Measurements from ENCODE around the gene CD164L2.

CD164L2 gene

DNA sequence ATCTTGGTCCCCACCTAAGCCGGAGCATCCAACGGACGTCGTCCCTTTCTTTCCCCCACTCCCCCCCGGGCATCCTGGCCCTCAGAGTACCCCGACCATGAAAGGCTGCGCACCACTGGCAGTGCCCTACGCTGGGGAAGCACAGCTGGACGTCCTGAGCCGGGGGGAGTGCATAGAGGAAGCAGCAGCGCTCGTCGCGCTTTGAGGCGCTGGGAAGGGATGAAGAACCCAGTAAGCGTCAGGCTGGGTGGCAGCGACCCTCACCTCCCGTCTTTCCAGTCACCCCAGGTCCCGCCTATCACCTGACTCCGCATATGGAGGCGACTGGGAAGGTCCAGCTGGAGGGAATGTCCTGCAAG is 22.1 kb downstream of the CD164L2 start:
- DNase-seq: no peak

DNA sequence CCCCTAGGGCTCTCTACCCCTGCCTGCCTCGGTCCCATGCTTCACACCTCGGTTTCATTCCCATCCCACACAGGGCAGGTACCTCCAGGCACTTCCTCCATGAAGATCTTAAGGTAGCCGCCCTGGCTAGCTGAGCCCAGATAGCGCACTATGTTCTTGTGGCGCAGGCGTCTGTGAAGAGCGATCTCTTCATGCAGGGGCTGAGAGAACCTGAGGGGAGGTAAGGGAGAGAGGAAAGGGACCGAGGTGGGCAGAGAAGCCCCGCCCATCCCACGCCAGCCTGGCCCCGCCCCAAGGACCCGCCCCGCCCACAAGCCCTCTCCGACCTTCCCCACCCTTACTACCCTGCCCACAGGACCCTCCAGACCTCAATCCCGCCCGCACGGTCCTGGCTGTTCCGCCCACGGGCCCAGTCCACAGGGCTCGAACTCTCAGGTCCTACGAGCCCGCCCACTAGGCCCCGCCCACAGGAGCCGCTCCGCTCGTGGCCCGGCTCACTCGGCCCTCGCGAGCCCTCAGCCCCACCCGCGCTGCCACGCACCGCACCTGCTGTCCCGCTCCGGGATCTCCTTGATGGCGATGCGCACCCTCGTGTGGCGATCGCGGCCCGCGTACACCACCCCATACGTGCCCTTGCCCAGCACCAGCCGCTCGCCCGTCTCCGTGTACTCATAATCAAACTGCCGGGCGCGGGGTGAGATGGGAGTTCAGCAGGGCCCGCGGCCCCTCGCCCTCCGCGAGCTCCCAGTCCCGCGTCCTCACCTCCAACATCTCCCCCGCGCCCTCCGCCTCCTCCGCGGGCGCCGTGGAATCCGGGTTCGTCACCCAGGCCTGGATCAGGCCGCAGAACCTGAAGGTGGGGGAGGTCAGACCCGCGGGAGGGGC is 22.7 kb downstream of the CD164L2 start:
- no peak for DNase-seq

- no peak for DNase-seq
These were observed 23.3 kb downstream of the CD164L2 start for GRCh38 chr1:27359822-27360158.

DNA sequence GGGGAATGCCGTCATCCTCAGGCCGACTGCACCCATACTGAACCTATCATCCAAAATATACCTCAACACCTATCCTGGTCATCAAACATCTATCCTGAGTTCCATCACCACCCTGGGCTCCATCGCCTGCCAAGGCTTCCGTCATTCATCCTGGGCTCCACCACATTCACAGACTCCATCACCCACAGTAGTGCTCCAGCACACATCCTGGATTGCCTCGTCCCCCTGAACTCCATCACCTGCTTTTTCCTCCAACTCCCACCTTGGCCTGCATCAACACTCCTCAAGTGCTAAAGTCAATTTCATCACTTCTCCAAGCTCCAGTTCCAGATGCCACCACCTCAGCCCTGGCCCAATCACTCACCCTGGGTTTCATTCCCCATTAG is 24.2 kb downstream of the CD164L2 start:
- no peak for DNase-seq

DNA sequence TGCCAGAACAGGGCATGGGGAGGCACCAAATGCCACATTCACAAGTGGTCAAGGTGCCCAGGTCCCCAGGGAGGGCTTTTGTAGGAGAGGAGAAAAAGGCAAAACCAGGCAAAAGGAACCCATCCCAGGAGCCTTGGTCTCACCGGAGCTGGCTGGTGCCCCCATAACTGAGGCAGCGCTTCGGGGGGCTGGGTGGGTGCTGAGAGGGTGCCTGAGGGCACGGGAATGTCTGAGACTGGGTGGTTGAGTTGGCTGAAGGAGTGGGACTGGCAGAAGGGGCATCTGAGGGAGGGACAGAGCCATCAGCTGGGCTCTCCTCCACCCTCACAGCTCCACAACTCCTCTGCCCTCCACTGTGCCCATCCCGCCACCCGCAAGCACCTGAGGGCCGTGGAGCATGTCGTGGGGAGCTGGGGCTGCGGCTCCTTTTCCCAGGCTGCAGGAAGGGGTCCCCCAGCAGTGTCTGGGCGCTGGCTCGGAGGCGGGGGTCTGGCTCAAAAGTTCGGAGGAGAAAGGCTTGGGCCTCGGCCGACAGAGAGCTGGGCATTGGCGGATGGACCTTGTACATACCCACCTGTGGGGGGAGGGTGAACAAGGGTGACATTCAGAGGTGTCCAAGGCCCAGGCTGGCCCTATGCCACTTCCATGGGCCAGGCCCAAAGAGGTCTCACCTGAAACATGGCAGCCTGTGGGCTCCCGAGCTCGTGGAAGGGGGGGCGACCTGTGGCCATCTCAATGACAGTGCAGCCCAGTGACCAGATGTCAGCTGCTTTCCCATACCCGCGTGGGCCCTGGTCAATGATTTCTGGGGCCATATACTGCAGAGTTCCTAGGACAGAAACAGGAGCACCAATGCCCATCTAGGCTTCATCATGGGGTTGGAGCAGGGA is 24.9 kb downstream of the CD164L2 start:
- no peak for DNase-seq

DNA sequence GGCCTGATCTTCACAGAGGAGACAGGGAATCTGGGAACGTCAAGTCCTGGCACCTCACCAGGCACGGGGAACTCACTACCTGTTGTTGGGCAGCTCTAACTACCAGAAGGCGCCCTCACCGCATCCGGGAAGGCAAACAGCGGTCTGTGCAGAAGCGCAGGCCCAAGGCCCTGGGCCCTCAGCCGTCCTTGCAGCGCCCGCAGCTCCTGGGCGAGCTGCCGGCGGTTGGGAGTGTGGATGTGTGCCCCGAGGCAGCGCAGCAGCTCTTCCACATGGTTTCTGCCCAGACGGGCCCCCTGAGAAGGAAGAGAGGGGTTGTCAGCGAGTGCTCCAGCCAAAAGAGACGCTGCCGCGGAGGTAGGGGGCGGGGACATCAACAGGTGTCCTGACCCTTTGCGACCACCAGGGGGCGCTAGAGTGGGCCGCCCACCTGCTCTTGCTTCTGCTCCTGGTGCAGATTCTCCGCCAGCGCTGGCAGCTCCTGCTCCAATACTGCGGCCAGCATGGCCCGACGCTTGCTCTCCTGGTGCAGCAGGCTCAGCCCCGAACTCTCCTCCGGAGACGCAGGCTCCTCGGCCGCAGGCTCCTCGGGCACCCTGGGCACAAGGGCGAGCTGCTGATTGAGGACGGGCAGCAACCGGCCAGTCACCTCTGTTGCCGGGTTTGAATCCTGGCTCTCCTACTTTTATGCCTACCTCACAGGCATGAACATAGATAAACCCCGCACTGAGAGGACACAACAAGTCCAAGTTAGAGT is 25.7 kb downstream of the CD164L2 start:
- DNase-seq: no peak

DNA sequence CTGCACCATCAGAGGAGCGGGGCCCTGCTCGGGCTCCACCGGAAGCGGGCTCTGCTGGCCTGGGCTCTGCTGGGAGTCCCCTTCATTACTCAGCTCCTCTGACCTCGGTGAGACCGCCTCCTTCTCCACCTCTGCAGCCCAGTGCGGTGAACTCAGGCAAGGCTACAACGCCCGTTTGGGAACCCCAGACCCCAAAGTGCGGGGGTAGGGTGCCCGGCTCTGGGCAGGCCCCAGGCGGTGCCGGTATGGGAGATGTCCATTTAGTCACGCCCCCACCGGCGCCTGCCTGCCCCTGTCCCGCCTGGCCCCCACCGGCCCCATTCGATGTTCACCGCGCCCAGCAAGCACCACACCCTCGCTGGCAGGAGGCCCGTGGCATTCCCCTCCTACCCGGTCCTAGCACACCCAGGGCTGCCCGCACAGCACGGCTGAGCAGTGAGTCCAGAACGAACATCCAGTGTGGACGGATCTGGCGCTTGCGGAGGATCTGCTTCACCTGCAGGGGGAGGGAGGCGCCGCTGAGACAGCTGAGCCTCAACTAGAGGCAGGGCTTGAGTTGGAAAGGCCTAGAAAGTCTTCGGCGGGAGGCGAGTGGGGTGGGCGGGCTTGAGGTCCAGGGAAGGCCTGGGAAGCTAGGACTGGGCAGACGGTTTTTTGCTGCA is 26.4 kb downstream of the CD164L2 start:
- DNase-seq: no peak

DNA sequence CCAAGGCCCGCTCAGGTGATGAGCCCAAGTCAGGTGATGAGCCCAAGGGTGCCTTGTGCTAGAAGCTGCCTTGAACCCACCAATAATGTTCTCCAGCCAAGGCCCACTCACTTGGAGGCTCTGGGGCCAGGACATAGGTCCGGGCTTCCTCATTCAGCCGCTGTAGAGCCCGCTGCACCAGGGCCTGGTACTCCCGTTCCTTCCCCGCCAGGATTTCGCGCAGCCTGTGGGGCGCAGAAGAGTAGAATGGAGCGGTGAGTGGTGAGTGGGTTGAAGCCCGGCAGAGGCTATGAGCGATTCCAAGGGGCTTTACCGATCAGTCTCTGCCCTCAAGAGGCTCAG is 26.9 kb downstream of the CD164L2 start:
- DNase-seq: no peak

- DNase-seq: no peak
These were observed 27.4 kb downstream of the CD164L2 start for GRCh38 chr1:27355683-27356082.

- DNase-seq: no peak
These were observed 29.5 kb downstream of the CD164L2 start for GRCh38 chr1:27353629-27354028.

DNA sequence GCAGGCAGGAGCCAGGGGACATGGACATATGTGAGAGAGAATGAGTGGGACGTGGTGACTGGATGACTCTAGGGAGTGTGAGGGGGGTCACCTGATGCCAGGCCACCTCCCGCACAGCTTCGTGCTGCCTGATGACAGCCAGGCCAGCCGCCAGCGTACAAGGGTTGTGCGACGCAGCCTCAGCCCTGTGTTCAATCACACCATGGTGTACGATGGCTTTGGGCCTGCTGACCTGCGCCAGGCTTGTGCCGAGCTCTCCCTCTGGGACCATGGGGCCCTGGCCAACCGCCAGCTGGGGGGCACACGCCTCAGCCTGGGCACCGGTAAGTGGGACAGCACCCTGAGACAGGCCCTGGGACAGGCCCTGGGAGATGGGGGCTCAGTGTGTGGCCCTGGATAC is 30.0 kb downstream of the CD164L2 start:
- DNase-seq: no peak

DNA sequence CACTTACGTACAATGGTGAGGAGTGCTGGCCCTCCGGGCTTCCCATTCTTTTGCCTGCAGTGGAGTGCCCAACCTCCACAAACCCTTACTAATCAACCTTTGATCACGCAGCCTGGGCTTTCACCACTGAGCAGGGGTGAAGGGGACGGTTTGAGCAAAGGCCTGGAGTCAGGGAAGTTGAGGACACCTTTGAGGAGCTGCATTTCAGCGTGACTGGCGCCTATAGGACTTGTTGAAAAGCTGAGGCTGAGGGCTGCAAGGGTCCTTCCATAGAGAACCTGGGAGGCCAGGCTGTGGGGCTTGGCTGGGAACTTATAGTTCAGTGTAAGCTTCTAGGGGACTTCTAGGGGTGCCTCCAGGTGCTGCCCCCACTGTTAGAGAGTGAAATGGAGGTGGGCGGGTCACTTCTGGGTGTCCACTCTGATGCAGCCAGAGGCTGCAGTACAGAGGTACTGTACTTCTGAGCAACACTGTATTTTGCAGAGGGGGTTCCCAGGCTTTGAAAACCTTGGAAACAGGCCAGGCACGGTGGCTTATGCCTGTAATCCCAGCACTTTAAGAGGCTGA is 31.5 kb downstream of the CD164L2 start:
- no peak for DNase-seq

GRCh38 chr1:27350663-27351540 is 32.2 kb downstream of the CD164L2 start:
- DNase-seq: peak; percentile 70

DNA sequence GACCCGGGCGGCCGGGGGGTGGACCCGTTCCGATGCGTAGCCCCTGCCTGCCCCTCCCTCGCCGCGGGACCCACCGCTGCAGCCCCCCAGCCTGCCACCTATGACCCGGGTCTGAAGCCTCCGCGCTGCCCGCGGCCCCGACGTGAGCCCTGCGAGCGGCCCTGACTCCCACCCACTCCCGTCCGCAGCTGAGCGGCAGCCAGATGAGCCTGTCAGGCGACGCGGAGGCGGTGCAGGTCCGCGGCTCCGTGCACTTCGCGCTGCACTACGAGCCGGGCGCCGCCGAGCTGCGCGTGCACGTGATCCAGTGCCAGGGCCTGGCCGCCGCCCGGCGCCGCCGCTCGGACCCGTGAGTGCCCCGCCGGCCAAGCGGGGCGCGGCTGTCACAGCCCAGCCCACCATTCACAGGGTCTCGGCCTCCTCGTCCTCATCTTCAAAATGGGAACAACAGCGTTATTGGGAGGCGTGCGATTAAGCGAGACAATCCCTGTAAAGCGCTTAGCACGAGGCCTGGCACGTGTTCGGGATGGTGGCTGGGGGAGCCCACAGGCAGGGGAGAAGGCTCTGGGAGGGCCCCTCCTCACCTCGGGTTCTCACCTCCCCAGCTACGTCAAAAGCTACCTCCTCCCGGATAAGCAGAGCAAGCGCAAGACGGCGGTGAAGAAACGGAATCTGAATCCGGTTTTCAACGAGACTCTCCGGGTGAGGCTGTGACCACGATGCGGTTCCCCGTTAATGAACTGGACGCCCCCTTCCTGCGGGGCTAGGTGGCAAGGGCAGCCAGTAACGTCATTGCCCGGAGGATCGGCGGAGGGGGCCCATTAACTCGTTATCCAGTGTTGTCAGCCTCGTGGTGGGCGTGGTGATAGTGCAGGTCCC is 33.1 kb downstream of the CD164L2 start:
- DNase-seq: peak; percentile 24

DNA sequence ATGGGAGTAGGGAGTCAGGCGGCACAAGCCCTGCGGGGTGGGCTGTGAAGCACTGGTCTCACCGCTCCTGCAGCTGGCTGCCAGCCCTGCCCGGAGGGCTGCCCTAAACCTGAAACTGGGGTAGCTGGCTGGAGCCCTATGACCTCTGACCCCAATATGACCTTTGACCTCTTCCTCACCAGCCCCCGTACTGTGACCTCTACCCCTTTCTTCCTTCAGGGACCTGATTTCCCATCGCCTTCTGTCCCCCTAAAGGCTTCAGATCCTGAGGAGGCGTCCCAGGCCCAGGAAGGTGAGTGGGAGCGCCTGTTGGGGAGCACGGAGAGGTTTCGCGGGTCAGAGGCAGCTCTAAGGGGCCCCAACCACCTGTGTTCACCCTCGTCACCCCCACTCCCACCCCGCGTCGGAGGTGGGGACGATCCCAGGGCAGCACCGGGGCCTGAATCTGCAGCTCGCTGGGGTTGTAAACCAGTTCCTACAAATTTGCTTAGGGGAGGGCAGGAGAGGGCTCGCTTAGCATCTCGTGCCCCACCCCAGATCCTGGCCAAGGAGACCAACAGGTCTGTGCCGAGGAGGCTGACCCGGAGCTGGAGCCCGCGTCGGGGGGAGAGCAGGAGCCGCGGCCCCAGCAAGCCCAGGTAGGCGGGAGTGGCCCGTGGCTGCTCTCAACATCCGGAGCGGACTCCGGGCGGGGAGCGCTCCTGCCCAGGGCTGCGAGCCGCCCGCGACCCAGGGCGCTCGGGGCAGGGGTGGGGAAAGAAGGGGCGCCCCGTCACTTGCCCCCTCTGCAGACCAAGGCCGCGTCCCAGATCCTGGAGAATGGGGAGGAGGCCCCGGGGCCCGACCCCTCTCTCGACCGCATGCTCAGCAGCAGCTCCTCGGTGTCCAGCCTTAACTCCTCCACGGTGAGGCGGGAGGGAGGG is 34.0 kb downstream of the CD164L2 start:
- DNase-seq: peak; percentile 73

DNA sequence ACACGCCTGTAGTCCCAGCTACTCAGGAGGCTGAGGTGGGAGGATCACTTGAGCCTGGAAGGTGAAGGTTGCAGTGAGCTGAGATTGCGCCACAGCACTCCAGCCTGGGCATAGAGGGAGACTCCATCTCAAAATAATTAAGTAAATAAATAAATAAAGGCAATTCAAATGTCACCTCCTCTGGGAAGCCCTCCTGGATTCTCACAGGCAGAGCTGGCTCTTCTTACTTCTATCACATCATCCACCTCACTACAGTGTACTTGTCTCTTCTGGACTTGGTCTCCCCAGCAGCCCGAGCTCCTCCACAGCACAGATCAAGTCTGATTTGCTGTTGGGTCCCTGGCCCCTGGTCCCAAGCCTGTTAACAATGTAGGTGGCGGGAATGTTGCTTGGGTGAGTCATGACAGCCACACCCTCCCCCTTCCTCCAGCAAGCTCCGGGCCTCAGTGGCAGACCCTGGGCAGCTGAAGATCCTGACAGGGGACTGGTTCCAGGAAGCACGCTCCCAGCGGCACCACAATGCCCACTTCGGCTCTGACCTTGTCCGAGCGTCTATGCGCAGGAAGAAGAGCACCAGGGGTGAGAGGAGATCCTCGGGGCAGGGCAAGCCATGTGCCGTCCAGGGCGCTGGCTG is 36.0 kb downstream of the CD164L2 start:
- no peak for DNase-seq

- DNase-seq: no peak
These were observed 36.8 kb downstream of the CD164L2 start for GRCh38 chr1:27346357-27346756.

DNA sequence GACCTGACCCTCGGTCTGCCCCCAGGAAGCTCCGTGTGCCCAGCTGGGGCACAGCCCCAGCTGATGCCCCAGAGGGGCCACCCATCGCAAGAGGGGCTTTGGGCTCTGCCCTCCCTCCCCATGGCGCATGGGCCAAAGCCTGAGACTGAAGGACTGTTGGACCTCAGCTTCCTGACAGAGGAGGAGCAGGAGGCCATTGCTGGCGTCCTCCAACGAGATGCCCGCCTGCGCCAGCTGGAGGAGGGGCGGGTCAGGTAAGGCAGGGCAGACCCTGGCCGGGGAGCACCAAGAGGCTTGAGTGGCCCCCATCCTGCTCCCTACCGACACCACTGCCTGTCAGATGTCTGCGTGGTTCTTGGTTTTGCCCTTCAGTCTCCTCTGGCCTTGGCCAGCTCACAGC is 37.9 kb downstream of the CD164L2 start:
- DNase-seq: no peak

GRCh38 chr1:27343639-27344025 is 39.5 kb downstream of the CD164L2 start:
- no peak for DNase-seq

Measured in DMS79 (cell line).